ENCODE data around the gene UBASH3B.
"Not testable (repeated sequence)": the region's sequence is repeated elsewhere in the genome, so short reads cannot be mapped to it uniquely, and the experiment has no call there.

Gene UBASH3B, protein sequence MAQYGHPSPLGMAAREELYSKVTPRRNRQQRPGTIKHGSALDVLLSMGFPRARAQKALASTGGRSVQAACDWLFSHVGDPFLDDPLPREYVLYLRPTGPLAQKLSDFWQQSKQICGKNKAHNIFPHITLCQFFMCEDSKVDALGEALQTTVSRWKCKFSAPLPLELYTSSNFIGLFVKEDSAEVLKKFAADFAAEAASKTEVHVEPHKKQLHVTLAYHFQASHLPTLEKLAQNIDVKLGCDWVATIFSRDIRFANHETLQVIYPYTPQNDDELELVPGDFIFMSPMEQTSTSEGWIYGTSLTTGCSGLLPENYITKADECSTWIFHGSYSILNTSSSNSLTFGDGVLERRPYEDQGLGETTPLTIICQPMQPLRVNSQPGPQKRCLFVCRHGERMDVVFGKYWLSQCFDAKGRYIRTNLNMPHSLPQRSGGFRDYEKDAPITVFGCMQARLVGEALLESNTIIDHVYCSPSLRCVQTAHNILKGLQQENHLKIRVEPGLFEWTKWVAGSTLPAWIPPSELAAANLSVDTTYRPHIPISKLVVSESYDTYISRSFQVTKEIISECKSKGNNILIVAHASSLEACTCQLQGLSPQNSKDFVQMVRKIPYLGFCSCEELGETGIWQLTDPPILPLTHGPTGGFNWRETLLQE

DNA sequence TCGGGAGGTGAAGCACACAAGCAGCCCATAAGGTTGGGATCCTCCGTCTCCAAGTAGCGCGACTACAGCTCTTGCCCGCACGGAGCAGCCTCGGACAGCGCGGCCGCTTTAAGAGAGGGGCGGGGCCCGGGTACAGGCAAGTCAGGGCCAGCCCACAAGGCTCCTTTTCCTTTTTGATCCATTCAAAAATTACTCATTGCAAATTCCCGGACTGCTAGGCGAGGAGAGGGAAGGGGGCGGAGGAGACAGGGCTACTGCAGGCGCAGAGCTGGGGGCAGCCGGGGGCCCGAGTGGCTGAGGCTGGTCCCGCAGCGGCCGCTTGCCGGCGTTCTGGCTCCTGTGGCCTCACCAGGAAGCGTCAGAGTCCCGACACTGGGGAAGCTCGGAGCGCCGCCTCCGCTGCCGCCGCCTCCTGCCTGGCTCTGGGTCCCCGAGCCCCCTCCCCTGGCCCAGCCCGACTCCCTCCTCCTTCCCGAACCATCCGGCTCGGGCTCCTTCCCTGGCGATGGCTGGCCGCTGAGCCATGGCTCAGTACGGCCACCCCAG is at the start of gene UBASH3B:
UBASH3B (plus strand) TSS at position 196 of the 546 bp plus-strand sequence; CDS start at position 524, 328 bp downstream.
- DNase-seq (ENCODE audit: low read depth in 3 of 3, low spot score in 1 of 3), result peak in 2 of 3 donors; percentile 30 to 47

DNA sequence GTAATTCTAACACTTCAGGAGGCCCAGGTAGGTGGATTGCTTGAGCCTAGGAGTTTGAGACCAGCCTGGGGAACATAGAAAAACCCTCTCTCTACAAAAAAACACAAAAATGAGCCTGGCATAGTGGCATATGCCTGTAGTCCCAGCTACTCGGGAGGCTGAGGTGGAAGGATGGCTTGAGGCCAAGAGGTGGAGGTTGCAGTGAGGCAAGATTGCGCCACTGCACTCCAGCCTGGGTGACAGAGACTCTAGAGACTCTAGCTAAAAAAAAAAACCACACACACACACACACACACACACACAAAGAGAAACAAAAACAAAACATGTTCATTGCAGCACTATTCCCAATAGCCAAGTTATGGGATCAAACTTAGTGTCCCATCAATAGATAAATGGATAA is 48.4 kb upstream of the UBASH3B start:
- not testable (repeated sequence) for DNase-seq (ENCODE audit: low read depth in 3 of 3, low spot score in 1 of 3)

DNA sequence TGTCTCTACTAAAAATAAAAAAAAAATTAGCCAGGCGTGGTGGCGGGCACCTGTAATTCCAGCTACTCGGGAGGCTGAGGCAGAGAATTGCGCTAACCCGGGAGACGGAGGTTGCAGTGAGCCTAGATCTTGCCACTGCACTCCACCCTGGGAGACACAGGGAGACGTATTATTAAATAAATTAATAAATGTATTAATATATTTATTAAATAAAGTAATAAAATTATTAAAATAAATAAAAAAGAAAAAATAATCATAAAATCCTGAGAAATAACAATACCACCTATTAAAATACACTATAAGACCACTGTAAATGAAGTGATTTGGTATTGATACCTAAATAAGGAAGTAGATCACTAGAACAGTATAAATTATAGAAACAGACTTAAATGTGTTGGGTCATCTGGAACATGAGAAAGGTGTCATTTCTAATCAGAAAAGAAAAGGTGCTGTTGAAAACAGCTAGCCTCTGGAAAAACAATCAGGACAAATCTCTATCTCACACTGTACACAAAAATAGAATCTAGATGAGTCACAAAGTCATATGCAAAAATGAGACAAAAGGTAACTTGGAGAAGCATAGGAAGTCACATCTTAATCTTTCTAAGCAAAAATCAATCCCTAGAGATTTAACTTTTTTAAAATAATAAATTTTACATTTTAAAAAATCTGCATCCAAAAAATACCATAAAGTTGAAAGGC is 43.2 kb upstream of the UBASH3B start:
- no peak for DNase-seq (ENCODE audit: low read depth in 3 of 3, low spot score in 1 of 3)

DNA sequence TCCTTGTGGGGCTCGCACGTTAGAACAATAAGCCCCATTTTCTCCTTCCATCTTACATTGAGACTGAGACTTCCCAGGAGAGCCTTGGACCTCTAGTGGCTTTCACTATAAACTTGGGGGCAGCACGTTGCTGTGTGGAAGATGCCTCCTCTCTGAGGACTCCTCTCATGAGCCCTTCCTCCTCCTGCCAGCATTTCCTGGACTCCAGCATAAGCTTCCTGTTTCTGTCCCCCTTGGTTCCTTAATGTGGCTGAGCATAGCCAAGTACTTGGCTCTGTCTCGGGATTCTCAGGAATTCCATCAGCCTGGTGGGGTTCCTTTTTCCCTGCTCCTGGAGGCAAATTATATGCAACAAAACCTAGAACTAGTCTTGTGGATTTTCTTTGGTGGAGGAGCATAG is 38.8 kb upstream of the UBASH3B start:
- no peak for DNase-seq (ENCODE audit: low read depth in 3 of 3, low spot score in 1 of 3)

DNA sequence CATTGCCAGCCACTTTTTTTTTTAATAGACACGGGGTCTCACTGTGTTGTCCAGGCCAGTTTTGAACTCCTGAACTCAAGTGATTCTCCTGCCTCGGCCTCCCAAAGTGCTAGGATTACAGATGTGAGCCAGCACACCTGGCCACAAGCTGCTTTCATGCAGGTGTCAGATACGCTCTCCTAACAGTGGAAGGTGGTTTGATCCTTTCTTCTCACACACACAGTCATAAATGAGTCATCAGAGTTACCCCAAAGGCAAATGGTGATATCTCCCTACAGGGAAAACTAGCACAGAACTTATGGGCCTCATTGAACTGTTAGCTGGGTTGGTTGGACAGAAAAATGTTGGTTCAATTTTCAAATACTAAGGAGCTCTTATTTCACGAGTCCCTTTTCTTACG is 38.2 kb upstream of the UBASH3B start:
- DNase-seq (ENCODE audit: low read depth in 3 of 3, low spot score in 1 of 3), result no peak

DNA sequence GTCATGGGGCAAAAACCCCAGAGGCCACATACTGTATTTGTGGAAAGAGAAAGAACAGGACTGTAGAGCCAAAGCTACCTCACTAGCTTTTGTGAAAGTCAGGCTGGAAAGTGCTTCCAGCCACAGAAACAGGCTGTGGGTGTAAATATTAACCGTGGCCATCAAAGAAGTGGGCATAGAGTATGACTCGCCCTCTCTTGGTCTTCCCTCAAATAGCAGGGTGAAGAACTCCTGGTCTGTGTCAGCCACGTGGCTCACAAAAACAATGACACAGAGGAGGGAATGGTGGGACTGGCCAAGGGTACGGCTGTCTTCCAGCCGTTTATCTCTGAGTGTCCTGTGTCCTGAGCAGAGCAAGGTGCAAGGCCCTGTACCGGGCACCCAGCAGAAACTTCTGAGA is 37.6 kb upstream of the UBASH3B start:
- no peak for DNase-seq (ENCODE audit: low read depth in 3 of 3, low spot score in 1 of 3)

DNA sequence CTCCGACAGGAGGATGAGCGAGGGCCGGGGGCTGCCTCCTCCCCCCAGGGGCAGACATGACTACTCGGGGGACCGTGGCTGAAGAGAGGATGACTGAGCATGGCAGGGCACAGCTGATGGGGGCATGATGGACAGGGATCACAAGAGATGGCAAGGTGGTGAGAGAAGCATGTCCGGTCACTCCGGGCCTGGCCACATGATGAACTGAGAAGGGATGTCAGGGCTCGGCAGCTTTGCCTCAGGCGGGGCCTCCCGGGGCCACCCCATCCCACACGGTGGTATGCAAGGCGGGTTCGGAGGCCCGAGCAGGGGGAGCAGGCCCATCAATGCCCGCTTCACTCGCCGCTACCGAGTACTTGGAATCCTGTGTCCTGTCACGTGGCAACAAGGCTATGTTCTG is 36.6 kb upstream of the UBASH3B start:
- DNase-seq (ENCODE audit: low read depth in 3 of 3, low spot score in 1 of 3), result no peak

DNA sequence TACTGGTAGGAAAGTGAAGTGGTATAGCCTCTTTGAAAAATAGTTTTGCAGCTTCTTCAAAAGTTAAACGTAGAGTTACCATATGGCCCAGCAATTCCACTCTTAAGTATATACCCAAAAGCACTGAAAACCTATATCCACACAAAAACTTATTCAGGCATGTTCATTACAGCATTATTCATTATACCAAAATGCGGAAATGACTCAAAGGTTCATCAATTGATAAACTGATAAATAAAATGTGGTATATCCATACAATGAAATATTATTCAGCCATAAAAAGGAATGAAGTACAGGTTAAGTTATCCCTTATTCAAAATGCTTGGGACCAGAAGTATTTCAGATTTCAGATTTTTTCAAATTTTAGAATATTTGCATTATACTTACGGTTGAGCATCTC is 35.8 kb upstream of the UBASH3B start:
- DNase-seq (ENCODE audit: low read depth in 3 of 3, low spot score in 1 of 3), result no peak

DNA sequence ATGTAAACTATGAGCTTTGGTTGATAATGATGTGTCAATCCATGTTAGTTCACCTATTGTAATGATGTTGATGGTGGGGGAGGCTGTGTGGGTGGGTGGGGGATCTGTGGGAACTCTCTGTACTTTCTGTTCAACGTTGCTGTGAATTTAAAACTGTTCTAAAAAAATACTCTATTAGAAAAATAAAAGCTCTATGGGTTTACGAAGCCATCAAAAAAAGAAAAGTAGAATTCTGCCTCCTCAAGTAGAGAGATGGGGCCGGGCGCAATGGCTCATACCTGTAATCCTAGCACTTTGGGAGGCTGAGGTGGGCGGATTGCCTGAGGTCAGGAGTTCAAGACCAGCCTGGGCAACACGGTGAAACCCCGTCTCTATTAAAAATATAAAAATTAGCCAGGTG is 30.0 kb upstream of the UBASH3B start:
- not testable (repeated sequence) for DNase-seq (ENCODE audit: low read depth in 3 of 3, low spot score in 1 of 3)

DNA sequence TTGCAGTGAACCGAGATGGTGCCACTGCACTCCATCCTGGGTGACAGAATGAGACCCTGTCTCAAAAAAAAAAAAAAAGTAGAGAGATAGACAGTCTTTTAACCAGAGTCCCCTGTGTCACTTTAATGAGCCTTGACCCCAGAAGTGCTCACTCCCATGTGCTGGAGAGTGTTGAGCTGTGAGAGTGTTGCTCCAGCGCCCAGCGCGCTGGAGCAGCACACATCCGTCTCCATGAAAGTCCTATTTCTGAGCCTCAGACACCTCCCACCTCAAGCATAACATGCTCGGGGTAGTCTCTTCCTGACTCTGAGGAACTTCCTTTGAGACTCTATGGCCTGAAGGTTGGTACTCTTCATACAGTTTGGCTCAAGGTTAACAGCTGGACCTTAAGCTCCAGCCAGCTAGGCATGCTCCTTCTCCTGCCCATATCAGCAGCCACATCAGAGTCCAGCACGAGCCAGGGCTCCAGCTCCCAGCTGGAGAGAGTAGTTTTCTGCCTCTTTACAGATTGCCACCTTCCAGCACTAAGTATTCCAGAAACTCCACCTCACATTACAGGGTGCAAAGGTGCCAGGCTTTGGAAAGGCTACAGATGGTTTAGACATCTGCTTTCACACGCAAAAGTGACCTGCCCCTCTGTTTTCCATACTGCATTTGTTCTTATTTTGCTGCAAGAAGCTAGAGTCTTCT is 29.4 kb upstream of the UBASH3B start:
- no peak for DNase-seq (ENCODE audit: low read depth in 3 of 3, low spot score in 1 of 3)

DNA sequence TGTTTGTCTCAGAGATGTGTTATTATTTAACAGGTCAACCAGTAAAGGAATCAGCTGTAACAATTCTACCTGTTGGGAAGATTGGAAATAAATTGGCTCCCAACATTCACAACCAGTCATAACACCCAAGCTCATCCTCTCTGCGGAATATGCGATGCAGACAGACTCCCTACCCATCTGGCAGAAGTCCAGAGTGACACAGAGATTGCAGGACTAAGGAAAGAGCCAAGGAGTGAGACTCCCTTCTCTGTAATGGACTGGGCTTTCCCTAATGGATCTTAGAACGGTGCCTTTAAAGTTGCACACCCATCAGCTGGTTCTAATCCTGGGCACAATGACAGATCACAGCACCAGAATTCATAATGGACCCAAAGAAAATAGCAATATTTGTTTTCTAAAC is 27.8 kb upstream of the UBASH3B start:
- DNase-seq (ENCODE audit: low read depth in 3 of 3, low spot score in 1 of 3), result no peak

DNA sequence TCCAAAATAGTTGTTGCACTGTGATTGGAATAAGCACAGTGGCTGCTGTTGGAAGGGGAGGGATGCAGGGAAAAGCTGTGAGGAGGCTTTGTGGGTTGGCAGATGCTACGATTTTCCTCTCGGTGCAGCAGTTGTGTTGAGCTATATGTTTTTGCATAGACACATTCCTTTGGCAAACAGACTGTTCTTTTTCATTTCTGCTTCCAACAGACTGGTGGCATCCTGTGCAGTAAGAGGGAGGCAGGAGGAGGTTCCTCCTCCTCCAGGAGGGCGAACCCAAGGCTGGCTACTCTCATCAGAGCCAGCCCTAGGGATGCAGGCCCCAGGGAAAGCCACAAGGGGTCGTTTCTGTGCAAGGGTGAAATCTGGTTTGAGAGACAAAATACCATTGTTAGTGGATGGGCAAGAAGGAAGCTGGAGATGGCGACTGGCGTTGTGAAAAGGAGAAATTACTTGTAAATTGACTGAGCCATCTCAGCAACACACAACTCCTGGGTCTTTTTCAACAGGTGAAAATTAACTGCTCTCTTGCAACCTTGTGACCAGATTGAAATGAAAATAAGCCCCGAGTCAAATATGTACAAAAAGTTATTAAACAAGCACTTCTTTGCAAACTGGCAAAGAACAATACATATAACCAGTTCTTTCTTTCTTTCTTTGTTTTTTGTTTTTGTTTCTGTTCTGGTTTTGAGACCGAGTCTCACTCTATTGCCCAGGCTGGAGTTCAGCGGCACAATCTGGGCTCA is 26.5 kb upstream of the UBASH3B start:
- DNase-seq (ENCODE audit: low read depth in 3 of 3, low spot score in 1 of 3), result peak; percentile 21 to 53 (median 46)

DNA sequence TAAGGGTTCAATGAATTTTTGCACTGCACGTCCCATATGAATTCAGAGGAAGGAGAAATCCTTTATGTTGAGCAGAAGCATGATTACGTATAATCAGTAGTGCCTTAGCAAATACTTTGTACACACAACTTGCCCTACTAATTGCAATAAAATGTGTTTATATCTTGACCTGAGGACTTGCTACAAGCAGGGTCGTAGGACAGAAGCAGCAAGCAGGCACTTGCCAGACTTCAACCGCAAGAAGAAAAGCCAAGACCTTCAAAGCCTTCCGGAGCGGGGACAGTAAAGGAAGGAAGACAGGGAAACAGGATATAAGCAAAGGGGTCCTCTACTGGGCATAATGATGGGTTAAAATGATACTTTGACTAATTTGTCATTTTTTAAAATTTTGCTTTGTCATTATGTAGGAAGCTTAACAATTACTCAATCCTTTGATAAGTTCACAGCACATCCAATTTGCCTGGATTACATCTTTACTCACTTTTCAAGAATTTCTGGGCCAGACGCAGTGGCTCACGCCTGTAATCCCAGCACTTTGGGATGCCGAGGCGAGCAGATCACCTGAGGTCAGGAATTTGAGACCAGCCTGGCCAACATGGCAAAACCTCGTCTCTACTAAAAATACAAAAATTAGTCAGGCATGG is 23.2 kb upstream of the UBASH3B start:
- no peak for DNase-seq (ENCODE audit: low read depth in 3 of 3, low spot score in 1 of 3)

DNA sequence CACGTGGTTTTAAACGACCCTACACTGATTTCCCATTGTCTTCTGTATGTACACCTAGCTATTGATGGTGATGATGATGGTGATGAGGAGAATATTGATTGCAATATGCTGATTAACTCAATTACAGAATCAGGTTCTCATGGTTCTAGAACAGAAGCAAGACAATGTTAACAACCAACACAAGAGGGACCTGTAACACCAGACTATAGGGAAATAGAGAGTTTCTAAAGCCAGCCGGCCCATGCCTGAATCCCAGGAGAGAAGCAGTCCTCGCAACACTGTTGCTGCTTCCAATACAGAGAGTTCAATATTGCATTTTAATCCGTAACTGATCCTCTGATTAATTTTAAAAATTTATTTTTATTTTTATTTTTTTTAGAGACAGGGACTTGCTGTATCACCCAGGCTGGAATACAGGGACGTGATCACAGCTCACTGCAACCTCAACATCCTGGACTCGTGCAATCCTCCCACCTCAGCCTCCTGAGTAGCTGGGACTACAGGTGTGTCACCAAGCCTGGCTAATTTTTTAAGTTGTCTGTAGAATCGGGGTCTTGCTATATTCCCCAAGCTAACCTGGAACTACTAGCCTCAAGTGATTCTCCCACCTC is 22.2 kb upstream of the UBASH3B start:
- no peak for DNase-seq (ENCODE audit: low read depth in 3 of 3, low spot score in 1 of 3)

DNA sequence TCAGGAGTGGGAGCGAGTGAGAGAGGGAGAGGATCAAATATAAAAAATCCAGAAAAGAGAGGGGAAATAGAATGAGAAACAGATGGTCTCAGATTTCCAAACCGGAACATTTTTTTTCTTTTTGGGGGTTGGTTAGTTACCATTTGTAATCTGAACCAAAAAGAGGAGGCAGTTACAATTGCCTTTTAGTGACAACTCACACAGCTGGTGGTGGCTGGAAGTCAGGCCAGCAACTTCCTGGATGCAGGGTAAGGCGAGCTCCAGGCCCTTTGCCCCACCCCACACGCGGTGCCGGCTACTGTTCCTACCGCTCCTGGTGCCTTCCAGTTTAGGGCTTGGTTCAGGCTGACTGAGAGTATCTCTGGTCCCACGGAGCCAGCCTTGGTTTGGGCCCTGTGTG is 21.0 kb upstream of the UBASH3B start:
- no peak for DNase-seq (ENCODE audit: low read depth in 3 of 3, low spot score in 1 of 3)

DNA sequence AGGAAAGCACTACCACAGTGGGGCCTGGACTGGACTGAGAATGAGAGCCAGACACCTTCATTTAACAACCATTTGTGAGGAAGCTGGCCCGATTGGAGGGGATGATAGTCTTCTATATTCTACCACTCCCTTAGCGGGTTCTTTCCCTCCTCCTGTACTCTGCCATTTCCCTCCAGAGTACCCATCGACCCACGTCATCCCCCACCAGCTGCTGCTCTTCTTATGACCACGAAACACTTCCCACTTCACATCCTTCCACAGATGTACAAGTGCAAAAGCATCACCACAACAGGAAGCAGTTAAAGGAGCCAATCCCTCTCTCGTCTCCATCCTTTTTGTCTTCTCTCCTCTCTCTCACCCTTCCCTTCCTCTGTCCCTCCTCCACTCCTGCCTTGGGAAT is 18.0 kb upstream of the UBASH3B start:
- DNase-seq (ENCODE audit: low read depth in 3 of 3, low spot score in 1 of 3), result no peak

DNA sequence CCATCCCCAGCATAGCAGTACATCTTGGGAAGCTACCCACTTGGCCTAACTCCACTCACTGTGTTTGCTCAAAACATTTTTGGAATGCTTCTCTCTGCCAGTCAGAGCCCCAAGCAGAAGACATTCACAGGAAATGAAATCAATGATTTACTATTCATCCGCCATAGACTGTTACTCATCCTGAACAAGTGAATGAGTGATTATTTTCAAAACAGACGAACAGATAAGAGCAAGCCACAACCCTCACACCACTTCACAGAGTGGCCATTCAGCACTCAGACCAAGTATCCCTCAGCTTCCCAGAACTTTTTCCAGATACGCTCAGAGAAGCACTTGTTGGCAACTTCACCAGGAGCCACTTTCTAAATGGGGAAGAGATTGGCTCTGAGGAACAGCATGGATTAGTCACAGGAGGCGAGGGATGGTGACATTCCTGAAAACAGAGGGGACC is 13.0 kb upstream of the UBASH3B start:
- no peak for DNase-seq (ENCODE audit: low read depth in 3 of 3, low spot score in 1 of 3)

DNA sequence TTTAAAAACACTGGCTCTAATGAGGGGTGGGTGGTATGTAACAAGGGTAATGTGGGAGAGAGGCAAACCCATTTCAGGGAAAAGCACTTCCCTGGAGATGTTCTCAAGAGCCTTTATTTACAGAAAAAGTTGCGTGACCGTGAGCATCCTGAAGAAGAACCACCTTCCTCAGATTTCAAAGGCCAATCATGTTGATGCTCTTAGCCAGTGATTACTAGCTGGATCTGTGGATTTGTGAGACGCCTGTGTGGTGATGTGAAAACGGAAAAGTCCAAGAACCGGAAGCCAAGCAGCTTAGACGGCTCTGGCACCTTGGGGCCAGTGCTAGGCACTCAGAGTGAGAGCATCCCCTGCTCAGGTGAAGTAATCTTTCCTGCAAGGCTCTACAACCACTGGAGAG is 12.6 kb upstream of the UBASH3B start:
- no peak for DNase-seq (ENCODE audit: low read depth in 3 of 3, low spot score in 1 of 3)

DNA sequence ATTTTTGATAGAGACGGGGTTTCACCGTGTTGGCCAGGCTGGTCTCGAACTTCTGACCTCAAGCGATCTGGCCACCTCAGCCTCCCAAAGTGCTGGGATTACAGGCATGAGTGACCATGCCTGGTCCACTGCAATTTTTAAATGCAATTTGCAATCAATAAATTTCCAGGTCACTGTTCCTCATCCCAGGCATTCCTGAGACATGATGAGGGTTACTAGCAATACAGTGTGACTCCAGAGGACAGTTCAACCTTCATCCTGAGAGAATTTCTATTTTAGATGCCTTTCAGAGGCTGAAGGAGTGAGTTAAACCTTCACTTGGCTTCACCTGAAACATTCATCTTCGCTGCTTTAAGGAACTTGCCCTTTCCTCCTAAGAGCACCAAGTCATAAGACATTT is 9.7 kb upstream of the UBASH3B start:
- no peak for DNase-seq (ENCODE audit: low read depth in 3 of 3, low spot score in 1 of 3)
